GM11168 (cell line): Measurements from ENCODE around the gene ABCG1.

ENCODE experiments used
- in situ Hi-C: fragments of 300-500 bp; cut with MboI; formaldehyde crosslinking; loops from one replicate; pipeline ENCODE4 v1.12.0; 2022; ENCODE audit warnings: low sequenced_read_pairs; ENCODE audit not compliant: unreplicated experiment

ABCG1 gene

GRCh38 chr21:42191696-42192595, 27.0 kb upstream of the ABCG1 start:
- in situ Hi-C loops: no loop called here

GRCh38 chr21:42193131-42193671, 25.7 kb upstream of the ABCG1 start:
- in situ Hi-C loops: no loop called here

- in situ Hi-C loops: no loop called here
Measured at GRCh38 chr21:42193721-42194120, 25.2 kb upstream of the ABCG1 start.

- in situ Hi-C loops: no loop called here
Measured at GRCh38 chr21:42194863-42195262, 24.1 kb upstream of the ABCG1 start.

GRCh38 chr21:42195378-42196031, 23.4 kb upstream of the ABCG1 start:
- in situ Hi-C loops: no loop called here

- in situ Hi-C loops: no loop called here
Measured at GRCh38 chr21:42198929-42199867, 19.7 kb upstream of the ABCG1 start.

GRCh38 chr21:42199868-42200463, 19.0 kb upstream of the ABCG1 start:
- in situ Hi-C loops: no loop called here

- in situ Hi-C loops: no loop called here
Measured at GRCh38 chr21:42200906-42201614, 17.9 kb upstream of the ABCG1 start.

GRCh38 chr21:42201615-42202161, 17.3 kb upstream of the ABCG1 start:
- in situ Hi-C loops: no loop called here

- in situ Hi-C loops: no loop called here
Measured at GRCh38 chr21:42202321-42202720, 16.6 kb upstream of the ABCG1 start.

- in situ Hi-C loops: no loop called here
Measured at GRCh38 chr21:42203321-42203720, 15.6 kb upstream of the ABCG1 start.

GRCh38 chr21:42203936-42204335, 15.0 kb upstream of the ABCG1 start:
- in situ Hi-C loops: no loop called here

GRCh38 chr21:42207426-42207825, 11.5 kb upstream of the ABCG1 start:
- in situ Hi-C loops: no loop called here

GRCh38 chr21:42208036-42208435, 10.9 kb upstream of the ABCG1 start:
- in situ Hi-C loops: no loop called here

- in situ Hi-C loops: no loop called here
Measured at GRCh38 chr21:42208801-42209490, 10.0 kb upstream of the ABCG1 start.

GRCh38 chr21:42209801-42210479, 9.0 kb upstream of the ABCG1 start:
- in situ Hi-C loops: no loop called here

GRCh38 chr21:42212266-42212665, 6.7 kb upstream of the ABCG1 start:
- in situ Hi-C loops: no loop called here
